Nephron (organoid): ENCODE measurements around the gene DEF6.

Source experiments
- H3K27ac Mint-ChIP-seq, 3 experiments: 2 replicates each; pipeline ENCODE4 v1.8.0; 2020; ENCODE audit warnings: mixed read lengths in 3 of 3, mild to moderate bottlenecking in 2 of 3, moderate library complexity in 1 of 3
- H3K27me3 Mint-ChIP-seq: 2 replicates; pipeline ENCODE4 v1.8.0; 2021; ENCODE audit warnings: low read depth, mild to moderate bottlenecking, moderate library complexity, mixed read lengths
- H3K36me3 Mint-ChIP-seq: 2 replicates; pipeline ENCODE4 v1.8.0; 2020; ENCODE audit warnings: low read depth, mixed read lengths
- H3K4me1 Mint-ChIP-seq: 2 replicates; pipeline ENCODE4 v1.8.0; 2020; ENCODE audit warnings: mixed read lengths
- H3K4me3 Mint-ChIP-seq, 3 experiments: 2 replicates each; pipeline ENCODE4 v1.8.0; 2020; ENCODE audit warnings: mild to moderate bottlenecking in 3 of 3, mixed read lengths in 3 of 3, moderate library complexity in 2 of 3
- H3K9me3 Mint-ChIP-seq: 2 replicates; pipeline ENCODE4 v1.8.0; 2020; ENCODE audit warnings: mixed read lengths
- CTCF ChIP-seq, 3 experiments: fragments of 200-600 bp; sonication (generic); IDR thresholded peaks; one replicate each; pipeline ENCODE4 v1.5.0; 2021; ENCODE audit warnings: antibody characterized with exemption in 3 of 3; ENCODE audit not compliant: unreplicated experiment in 3 of 3

The DEF6 gene

GRCh38 chr6:35295036-35295435 is 2.6 kb upstream of the DEF6 start:
- no peak overlapping the region for H3K27ac Mint-ChIP-seq
- H3K4me1 Mint-ChIP-seq = peaks cover 4% of the 10 kb centered on the region
- H3K4me3 Mint-ChIP-seq = no peak overlapping the region
- peaks cover 22% of the 10 kb centered on the region for H3K36me3 Mint-ChIP-seq
- H3K27me3 Mint-ChIP-seq = peaks cover 3% of the 10 kb centered on the region
- no peaks in the 10 kb centered on the region for H3K9me3 Mint-ChIP-seq
- no peak for TF ChIP-seq CTCF (IDR thresholded peaks at IDR 0.05; ENCODE audit: unreplicated experiment in 3 of 3)

- no peak for TF ChIP-seq CTCF (IDR thresholded peaks at IDR 0.05; ENCODE audit: unreplicated experiment in 3 of 3)
- H3K27me3 Mint-ChIP-seq = peaks cover 3% of the 10 kb centered on the region
- no peak overlapping the region for H3K27ac Mint-ChIP-seq
- no peak overlapping the region for H3K4me3 Mint-ChIP-seq
- peaks cover 18% of the 10 kb centered on the region for H3K36me3 Mint-ChIP-seq
- H3K4me1 Mint-ChIP-seq = peaks cover 4% of the 10 kb centered on the region
- H3K9me3 Mint-ChIP-seq = no peaks in the 10 kb centered on the region
Observed at GRCh38 chr6:35295521-35296315, 1.9 kb upstream of the DEF6 start.

- no peaks in the 10 kb centered on the region for H3K9me3 Mint-ChIP-seq
Observed at GRCh38 chr6:35296931-35297600, 552 bp upstream of the DEF6 start.

GRCh38 chr6:35298625-35299140 is 1.1 kb downstream of the DEF6 start:
- peaks cover 9% of the 10 kb centered on the region for H3K4me1 Mint-ChIP-seq
- H3K27ac Mint-ChIP-seq = no peak overlapping the region
- no peak for TF ChIP-seq CTCF (IDR thresholded peaks at IDR 0.05; ENCODE audit: unreplicated experiment in 3 of 3)
- H3K36me3 Mint-ChIP-seq = peaks cover 5% of the 10 kb centered on the region
- peaks cover 3% of the 10 kb centered on the region for H3K27me3 Mint-ChIP-seq
- no peaks in the 10 kb centered on the region for H3K9me3 Mint-ChIP-seq
- peak overlapping the region in 1 of 3 experiments; percentile 45 for H3K4me3 Mint-ChIP-seq

More at GRCh38 chr6:35296931-35297600, 552 bp upstream of the DEF6 start:
- peak overlapping the region in 1 of 3 experiments; percentile 33 for H3K27ac Mint-ChIP-seq
- peak overlapping the region; percentile 30 to 55 (median 53) for H3K4me3 Mint-ChIP-seq
- H3K4me1 Mint-ChIP-seq = peaks cover 4% of the 10 kb centered on the region
- H3K27me3 Mint-ChIP-seq = peaks cover 3% of the 10 kb centered on the region
- peaks cover 7% of the 10 kb centered on the region for H3K36me3 Mint-ChIP-seq
- no peak for TF ChIP-seq CTCF (IDR thresholded peaks at IDR 0.05; ENCODE audit: unreplicated experiment in 3 of 3)

- peaks cover 3% of the 10 kb centered on the region for H3K27me3 Mint-ChIP-seq
- no peaks in the 10 kb centered on the region for H3K9me3 Mint-ChIP-seq
- TF ChIP-seq CTCF (IDR thresholded peaks at IDR 0.05; ENCODE audit: unreplicated experiment in 3 of 3) = no peak
- no peak overlapping the region for H3K27ac Mint-ChIP-seq
- no peaks in the 10 kb centered on the region for H3K36me3 Mint-ChIP-seq
- H3K4me1 Mint-ChIP-seq = peaks cover 9% of the 10 kb centered on the region
- H3K4me3 Mint-ChIP-seq = no peak overlapping the region
Observed at GRCh38 chr6:35299674-35300073, 2.1 kb downstream of the DEF6 start.
